GM12872 (cell line): ENCODE results near the gene SFRP2.

ENCODE experiments used
- TF ChIP-seq, protein P1 (sequence below): IDR thresholded peaks from 3 replicates; pipeline ENCODE4 v1.5.1; 2011; ENCODE audit warnings: low read depth, mild to moderate bottlenecking, low read length, moderate library complexity; ENCODE audit not compliant: insufficient read depth

SFRP2 gene

DNA sequence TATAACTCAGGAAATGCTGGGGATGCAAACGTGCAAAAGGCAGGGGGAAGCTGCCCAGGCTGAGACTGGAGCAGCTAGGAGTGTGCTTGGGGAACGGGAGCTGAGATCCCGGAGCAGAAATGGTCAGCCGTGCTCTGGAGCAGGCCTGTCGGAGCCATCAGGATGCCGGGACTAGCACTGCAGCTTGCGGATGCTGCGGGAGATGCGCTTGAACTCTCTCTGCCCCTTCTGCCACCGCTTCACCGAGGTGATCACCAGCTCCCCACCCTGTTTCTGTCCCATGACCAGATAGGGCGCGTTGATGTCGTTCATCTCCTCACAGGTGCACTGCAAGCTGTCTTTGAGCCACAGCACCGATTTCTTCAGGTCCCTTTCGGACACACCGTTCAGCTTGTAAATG lies 7.6 kb downstream of the SFRP2 start:
- TF ChIP-seq, protein P1, sequence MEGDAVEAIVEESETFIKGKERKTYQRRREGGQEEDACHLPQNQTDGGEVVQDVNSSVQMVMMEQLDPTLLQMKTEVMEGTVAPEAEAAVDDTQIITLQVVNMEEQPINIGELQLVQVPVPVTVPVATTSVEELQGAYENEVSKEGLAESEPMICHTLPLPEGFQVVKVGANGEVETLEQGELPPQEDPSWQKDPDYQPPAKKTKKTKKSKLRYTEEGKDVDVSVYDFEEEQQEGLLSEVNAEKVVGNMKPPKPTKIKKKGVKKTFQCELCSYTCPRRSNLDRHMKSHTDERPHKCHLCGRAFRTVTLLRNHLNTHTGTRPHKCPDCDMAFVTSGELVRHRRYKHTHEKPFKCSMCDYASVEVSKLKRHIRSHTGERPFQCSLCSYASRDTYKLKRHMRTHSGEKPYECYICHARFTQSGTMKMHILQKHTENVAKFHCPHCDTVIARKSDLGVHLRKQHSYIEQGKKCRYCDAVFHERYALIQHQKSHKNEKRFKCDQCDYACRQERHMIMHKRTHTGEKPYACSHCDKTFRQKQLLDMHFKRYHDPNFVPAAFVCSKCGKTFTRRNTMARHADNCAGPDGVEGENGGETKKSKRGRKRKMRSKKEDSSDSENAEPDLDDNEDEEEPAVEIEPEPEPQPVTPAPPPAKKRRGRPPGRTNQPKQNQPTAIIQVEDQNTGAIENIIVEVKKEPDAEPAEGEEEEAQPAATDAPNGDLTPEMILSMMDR: no peak

DNA sequence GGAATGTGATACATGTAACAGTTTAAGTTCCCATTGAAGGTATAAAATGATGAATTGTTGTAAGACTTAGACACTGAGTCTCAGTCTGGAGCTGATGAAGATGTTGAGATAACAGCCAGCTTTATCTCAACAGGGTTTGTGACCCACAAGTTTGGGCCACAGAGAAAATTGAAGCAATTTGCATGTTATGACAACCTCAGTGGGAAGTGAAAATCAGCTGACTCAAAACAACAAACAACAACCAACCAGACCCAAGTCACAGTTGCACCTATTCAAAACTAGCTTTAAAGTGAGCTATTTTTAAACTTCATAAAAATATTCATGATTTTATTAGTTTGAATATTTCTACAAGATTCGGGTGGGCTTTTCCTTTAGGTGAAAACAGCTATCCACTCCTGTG lies 8.0 kb downstream of the SFRP2 start:
- TF ChIP-seq, protein P1: no peak

DNA sequence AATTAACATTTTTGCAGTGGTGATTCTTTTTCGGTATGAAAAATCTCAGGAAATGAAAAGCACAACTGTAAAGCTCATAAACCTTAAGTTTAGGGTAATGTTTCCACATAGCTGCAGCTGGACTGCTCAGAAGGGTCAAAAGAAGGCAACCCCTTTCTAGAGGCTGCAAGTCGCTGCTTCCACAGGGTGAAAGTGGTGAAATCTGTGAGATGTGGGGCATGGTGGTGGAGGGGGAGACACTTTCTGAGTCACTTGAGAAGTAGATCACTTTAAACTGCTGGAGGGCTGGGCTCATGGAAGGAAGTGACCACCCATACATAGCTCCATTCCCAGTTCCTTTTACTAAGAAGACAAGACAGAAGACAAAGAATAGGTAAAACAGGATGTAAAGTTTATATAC lies 8.7 kb downstream of the SFRP2 start:
- TF ChIP-seq, protein P1: no peak

DNA sequence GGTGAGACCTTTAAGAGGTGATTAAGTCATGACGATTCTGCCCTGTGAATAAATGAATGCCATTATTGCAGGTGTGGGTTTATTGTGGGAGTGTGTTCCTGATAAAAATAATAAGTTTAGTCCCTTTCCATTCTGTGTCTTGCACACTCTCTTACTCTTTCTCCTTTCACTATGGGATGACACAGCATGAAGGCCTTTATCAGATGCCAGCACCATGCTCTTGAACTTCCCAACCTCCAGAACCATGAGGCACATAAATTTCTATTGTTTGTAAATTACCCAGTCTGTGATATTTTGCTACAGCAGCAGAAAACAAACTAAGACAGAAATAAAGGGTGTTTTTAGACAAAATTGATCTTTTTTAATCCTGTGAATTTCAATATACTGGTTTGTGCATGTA lies 10.5 kb downstream of the SFRP2 start:
- TF ChIP-seq, protein P1: no peak

DNA sequence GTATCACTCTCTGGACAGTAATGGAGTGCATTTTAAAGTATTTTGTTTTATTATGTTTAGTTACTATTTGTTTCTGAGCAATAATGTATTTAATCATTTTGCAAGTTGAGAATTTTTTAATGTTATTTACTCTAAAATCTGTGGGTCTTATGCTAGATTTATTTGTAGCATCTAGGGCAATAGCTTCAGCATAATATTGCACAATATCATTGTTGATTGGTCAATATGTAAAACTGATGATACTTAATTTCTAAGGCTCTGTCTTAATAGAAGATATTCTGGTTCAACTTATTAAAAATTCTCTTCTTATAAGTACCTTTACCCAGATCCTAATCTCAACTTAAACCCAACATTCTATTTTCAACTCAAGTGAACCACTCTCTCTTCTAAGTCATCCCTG lies 11.5 kb downstream of the SFRP2 start:
- TF ChIP-seq, protein P1: no peak

DNA sequence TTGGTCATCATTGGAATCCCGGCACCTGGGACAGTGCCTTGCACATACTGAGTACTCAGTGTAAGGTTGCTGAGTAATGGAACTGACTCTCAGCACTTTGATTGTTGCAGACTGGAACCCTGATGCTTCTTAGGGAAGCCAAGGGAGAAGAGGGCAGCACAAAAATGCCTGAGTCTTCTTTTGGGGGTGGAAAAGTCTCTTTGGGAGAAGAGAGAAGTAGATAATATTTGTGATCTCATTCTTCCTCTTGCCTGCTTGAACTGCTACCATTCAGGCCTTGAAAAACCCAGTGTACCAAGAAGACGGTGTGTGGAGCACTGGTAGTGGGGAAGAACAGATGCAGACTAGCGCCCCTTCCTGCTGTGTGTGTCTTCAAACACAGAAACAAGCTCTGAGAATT lies 12.3 kb downstream of the SFRP2 start:
- TF ChIP-seq, protein P1: no peak

DNA sequence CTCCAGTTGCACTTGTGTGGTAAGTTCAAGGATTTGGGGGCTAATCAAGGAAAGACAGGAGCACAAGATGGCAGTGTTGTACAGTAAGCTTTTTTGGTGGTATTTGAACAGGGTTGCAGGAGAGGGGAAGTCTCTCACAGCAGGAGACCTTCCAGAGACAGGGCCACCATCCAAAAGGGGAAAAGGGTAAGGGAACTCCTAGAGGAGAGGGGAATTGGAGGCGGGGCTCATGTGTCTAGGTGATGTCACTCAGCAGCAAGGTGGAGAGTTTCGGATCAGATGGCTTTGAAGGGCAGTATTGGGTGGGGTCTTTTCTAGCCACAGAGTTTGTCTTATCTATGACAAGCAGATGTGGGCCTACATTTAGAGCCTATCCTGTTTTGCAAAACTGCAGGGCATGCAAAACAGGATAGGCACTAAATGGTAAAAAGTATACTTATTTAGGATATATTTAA lies 15.6 kb downstream of the SFRP2 start:
- TF ChIP-seq, protein P1: no peak

DNA sequence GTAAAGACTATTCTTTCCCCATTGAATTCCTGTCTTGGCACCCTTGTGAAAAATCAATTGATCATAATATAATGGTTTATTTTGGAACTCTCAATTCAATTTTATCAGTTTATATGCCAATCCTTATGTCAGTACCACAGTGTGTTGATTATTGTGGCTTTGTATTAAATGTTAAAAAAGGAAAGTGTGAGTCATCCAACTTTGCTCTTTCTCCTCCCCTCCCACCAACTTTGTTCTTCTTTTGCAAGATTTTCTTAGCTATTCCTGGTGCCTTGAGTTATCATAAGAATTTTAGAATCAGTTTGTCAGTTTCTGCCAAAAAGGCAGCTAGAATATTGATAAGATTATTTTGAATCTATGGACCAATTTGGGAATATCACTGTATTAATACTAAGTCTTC lies 17.8 kb downstream of the SFRP2 start:
- TF ChIP-seq, protein P1: no peak
